ENCODE results near the gene CACFD1. TPM values are rescaled to one million over a fixed set of nuclear protein-coding genes. Genes with fewer than 3 reads are reported as not detected.

The CACFD1 gene
- total RNA-seq (2014; rRNA removed), result 7.4 and 8.2 TPM in 2 replicates
- polyA plus RNA-seq (2012), result 9.0 TPM

DNA sequence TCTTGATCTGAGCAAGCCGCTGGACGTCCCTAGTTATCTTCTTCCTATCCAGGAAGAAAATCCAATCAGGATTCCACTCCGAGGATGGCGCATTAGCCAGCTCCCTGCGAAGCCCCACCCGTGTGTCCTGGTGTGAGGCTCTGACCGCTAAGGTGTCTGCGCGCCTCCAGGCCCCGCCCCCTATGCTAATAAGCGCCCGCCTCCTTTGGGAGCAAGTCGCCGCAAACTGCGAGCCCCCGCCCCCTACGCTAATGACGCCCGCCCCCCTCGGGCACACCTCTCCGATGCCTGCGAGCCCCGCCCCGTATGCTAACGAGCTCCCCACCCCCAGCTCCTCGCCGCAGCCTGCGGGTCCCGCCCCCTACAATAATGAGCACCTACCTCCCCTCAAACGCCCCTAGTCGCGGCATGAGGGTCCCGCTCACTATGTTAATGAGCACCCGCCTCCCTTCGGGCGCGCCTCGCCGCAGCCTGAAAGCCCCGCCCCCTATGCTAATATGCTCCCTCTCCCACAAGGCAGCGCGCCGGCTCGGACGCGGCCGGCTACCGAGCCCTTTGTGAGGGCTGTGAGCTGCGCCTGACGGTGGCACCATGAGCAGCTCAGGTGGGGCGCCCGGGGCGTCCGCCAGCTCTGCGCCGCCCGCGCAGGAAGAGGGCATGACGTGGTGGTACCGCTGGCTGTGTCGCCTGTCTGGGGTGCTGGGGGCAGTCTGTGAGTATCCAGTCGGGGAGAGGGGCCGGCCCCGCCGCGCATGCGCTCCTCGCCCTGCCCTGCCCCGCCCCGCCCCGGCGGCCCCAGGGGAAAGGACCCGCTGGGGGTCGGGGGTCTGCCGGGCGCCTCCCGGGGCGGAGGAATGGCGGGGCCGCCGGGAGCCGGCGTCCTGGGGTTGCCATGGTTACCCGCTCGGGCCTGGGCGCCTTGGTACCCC lies at the start of gene CACFD1:
Gene CACFD1, plus strand, starts transcription at position 503 of the 929 bp plus-strand sequence. Its CDS starts 89 bp downstream, at position 592.
- peak; percentile 85 for DNase-seq (ENCODE audit: low read depth)

GRCh38 chr9:133415170-133415569 lies 44.6 kb upstream of the CACFD1 start:
- no peak for DNase-seq (ENCODE audit: low read depth)

DNA sequence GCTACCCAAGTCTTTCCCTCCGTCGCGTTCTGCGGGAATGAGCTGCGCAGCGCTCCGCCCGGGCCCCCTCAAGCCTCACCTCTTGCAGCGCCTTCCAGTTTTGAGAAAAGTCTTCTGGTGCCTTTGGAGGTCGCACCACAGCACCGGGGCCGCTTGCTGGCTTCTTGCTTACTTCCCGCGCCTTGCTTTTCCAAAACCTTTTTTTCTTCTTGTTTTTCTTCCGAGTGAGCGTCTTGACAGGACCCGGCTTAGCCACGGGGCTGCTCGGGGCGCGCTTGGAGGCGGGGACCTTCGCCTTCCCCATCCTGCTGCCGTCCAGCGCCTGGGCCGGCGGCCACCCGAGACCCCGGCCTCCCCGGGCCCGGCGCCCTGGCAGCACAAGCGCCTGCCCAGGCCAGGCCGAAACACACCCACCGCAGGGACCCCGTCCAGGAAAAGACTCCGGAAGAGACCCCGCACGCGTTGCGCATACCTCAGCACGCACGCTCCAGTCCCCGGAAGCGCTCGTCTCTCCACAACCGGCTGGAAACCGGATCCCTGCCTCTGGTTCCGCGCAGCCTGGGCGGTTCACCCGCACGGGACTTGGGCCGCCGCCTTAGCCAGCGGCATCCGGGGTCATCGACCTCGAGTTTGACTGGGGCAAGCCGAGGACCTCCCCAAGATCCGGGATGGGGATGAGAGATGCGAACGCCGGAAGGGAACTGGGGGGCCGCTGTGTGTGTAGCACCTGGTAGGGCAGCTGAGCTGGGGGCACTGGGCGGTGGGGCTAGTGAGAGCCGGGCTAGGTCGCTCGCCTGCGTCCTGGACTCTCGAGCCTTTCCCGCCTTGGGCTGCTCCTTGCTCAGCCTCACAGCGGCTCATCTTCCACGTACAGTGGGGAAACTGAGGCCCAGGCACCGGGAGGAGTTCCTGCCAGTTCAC lies 42.0 kb upstream of the CACFD1 start, which contains the start of gene REXO4:
Gene REXO4, minus strand, starts transcription at position 470 of the 921 bp plus-strand sequence. Its CDS starts 166 bp downstream, at position 304.
- DNase-seq (ENCODE audit: low read depth), result peak; percentile 89

GRCh38 chr9:133419005-133419404 lies 40.8 kb upstream of the CACFD1 start:
- DNase-seq (ENCODE audit: low read depth), result no peak

DNA sequence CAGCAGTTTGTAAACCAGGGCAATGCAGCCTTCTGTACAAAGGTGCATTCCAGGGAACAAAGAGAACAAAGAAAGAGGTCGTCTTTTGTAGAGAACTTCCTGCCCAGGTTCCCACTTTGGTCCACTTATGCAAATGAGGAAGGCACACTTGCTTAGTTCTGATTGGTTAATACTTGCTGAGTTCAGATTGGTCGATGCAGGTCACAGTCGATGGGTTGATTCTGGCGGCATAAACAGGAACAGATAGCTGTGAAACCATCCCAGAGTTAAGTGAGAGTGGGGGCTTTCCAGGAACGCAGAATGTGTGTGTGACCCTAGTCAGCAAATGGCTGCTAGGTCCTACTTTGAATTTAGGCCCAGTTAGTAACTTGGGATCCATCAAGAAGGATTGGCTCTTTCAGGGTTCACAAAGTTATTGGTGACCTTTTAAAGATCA lies 39.4 kb upstream of the CACFD1 start:
- no peak for DNase-seq (ENCODE audit: low read depth)

DNA sequence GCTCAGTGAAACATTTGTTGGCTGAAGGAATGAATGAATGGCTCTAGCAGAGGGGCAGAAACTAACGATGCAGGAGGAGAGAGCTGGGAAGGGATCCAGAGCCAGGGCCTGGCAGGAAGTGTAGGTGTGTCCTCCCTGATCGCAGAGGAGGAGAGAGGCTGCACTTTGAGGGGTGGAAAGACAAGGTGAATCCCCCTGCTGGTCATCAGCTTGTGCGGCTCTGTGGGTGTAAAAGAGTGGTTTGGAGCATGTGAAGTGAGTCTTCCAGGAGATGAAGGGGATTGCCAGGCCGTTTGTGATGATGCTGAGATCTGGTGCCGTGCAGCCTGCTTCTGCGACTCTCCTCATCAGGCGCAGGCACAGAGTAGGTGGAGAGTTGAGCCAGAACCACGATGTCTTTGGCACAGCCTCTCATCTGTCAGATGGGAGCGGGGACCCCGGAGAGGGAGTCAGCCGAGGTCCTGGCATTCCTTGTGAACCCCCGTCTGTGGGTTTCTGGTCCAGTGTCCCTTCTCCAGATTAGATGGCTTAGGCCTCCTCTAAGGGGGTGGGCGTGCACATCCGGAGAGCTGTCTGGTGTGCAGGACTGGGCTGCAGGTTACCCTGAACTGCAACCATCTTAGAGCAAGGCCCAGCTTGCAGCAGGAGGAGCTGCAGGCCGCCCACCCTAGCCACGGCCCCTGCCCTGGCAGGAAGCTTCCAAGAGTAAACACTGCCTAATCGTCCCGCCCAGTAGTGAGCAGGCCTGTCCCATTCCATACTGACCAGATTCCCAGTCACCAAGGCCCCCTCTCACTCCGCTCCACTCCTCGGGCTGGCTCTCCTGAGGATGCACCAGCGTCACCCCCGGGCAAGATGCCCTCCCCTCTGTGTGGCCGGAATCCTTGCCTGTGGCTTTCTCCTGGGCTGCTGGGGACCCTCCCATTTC lies 37.9 kb upstream of the CACFD1 start, which contains the start of gene ADAMTS13:
Gene ADAMTS13, plus strand, starts transcription at position 753 of the 928 bp plus-strand sequence. Its CDS starts 77 bp downstream, at position 830.
- DNase-seq (ENCODE audit: low read depth), result no peak

DNA sequence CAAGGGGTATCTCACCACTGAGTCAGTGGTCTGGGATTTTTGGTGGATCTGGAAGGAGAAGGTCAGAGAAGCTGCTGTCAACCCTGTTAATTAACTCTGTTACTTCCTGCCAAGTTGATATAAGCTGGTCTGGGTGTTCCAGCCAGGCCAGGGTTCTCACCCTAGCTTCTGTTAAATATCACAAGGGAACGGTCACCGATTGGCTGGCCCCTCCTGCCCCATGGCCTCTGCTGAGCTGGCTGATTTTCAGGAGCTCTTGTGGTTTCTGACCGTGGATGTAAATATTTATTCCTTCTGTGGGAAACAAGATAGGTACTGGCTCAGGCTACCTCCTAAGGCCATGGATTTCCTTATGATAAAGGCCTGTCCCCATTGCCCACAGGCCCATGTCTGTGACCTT lies 36.6 kb upstream of the CACFD1 start:
- no peak for DNase-seq (ENCODE audit: low read depth)

DNA sequence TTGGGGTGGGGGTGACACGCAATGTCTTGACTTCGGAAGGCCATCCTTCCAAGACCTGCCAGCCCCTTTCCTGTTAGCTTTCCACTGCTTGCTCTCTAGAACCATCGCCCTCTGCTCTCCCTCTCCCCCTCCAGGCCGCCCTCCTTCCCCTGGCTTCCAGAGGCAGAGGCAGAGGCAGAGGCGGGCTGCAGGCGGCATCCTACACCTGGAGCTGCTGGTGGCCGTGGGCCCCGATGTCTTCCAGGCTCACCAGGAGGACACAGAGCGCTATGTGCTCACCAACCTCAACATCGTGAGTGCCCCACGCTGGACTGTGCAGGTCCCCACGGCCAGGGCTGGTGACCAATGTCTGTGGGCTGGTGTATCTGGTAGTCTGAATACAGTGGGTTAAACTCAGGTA lies 35.6 kb upstream of the CACFD1 start:
- DNase-seq (ENCODE audit: low read depth), result no peak

GRCh38 chr9:133425049-133425632 lies 34.6 kb upstream of the CACFD1 start:
- DNase-seq (ENCODE audit: low read depth), result no peak

DNA sequence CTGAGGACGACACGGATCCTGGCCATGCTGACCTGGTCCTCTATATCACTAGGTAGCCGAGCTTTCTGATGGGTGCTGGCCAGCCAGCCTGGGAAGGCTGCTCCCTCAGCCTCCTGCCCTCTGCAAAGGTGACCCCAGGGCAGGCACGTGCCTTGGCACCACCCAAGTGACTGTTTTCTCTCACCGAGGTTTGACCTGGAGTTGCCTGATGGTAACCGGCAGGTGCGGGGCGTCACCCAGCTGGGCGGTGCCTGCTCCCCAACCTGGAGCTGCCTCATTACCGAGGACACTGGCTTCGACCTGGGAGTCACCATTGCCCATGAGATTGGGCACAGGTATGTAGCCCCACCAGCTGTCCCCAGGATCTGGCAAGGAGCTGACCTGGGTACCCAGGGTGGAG lies 33.8 kb upstream of the CACFD1 start:
- DNase-seq (ENCODE audit: low read depth), result no peak

DNA sequence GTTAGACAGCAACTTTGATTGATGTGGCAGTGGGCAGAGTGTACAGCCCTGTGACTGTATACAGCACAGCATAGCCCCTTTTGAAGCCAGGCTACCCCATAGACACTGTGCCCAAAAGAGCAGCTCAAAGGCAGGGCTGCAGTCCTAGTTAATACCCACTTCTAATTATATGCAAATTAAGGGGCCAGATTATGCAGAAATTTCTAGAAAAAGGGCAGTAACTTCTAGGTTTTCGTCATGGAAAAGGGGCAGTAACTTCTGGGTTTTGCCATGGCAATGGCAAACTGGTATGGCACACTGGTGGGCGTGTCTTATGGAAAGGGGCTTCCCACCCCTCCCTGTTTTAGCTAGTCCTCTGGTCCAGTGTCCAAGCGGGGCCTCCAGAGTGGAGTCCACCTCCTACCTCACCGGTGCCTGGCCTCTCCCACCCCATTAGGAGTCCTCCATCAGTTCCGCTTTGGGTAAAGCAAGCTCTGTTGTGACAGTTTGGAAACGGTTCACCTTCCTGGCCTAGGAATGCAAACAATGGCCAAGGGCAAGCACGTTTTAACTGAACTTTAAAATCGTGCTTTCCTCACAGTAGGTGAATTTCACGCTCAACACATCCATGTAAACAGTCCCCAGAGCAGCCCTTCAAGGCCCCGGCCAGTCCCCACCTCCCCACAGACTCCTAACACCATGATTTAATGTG lies 32.0 kb upstream of the CACFD1 start:
- DNase-seq (ENCODE audit: low read depth), result no peak

GRCh38 chr9:133428617-133429101 lies 31.1 kb upstream of the CACFD1 start:
- no peak for DNase-seq (ENCODE audit: low read depth)

GRCh38 chr9:133429214-133429613 lies 30.6 kb upstream of the CACFD1 start:
- DNase-seq (ENCODE audit: low read depth), result no peak

- DNase-seq (ENCODE audit: low read depth), result no peak
These were observed 30.1 kb upstream of the CACFD1 start for GRCh38 chr9:133429641-133430161.

DNA sequence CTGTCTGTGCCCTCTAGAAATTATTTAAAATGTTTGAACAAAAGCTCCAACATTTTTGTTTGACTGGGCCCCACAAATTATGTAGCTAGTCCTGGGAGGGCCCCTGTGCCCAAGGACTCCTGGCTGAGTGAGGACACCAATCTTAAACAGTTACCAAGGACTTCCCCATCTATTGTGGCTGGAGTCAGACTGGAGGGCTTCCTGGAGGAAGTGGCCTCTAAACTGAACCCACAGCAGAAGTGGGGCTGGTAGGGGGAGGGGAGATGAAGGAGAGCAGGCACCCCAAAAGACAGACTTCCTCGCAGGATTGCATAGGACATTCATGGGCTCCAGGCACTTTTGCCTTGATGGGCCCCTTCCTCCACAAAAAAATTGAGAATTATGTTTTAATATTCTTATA lies 29.5 kb upstream of the CACFD1 start:
- DNase-seq (ENCODE audit: low read depth), result no peak

DNA sequence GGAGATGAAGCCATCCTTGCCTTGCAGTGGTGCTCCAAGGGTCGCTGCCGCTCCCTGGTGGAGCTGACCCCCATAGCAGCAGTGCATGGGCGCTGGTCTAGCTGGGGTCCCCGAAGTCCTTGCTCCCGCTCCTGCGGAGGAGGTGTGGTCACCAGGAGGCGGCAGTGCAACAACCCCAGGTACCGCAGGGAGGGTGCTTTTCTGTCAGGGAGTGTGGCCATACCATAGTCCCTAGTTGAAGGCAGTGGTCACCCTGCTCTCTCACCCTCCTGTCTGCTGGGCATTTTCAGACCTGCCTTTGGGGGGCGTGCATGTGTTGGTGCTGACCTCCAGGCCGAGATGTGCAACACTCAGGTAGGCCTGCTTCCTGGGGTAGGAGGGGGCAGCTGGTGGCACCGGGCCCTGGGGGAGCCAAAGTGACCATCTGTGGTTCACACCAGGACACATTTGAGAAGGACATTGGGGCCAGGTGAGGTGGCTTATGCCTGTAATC lies 26.4 kb upstream of the CACFD1 start:
- DNase-seq (ENCODE audit: low read depth), result no peak

DNA sequence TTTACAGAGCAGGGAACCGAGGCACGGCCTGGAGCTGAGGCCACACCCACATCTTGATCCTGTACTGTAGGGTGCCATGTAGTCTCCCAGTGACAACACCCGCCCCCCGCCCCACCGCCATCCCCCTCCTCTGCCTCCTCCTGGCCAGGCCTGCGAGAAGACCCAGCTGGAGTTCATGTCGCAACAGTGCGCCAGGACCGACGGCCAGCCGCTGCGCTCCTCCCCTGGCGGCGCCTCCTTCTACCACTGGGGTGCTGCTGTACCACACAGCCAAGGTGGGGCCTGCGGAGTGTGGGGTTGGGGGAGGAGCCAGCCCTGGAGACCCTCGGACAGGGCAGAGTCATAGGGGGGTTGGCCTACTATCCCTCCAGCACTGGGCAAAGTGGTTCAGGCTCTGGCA lies 23.1 kb upstream of the CACFD1 start:
- DNase-seq (ENCODE audit: low read depth), result no peak

DNA sequence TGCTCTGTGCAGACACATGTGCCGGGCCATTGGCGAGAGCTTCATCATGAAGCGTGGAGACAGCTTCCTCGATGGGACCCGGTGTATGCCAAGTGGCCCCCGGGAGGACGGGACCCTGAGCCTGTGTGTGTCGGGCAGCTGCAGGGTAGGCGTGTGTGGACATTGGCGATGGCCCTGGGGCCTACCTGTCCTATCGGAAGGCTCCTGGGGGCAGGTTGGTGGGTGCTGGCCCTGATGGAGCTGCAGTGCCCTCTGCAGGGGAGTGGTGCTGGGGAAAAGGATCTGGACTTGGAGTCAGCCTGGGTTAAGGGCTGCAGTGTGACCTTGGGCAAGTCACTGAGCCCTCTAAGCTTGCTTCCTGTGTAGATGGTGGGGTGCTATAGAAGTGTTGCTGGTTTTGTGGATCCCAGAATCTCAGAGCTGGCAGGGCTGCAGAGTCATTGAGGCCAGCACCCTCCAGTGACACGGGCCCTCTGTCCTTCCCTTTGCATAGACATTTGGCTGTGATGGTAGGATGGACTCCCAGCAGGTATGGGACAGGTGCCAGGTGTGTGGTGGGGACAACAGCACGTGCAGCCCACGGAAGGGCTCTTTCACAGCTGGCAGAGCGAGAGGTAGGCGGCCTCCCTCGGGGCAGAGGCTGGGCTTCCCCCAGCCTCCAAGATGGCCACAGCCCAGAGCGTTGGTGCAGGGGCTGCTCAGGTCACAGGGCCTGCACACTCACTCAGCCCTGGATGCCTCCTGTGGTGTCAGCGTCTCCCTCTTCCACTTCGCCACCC lies 21.8 kb upstream of the CACFD1 start:
- DNase-seq (ENCODE audit: low read depth), result no peak

Measured in LHCN-M2 (cell line).